ENCODE results near the gene CHGA.

The CHGA gene

GRCh38 chr14:92941531-92941930, 18.6 kb downstream of the CHGA start:
- DNase-seq, result no peak
- H3K27ac ChIP-seq, result no peak overlapping the region
- no peak for TF ChIP-seq CTCF (IDR thresholded peaks at IDR 0.05; ENCODE audit: low read depth, low read length, missing control alignments)
- in situ Hi-C loops (cut with HindIII; ENCODE audit: low pct_ligation_motif_present, low sequenced_read_pairs), result loop anchor here (25.0 kb wide), 1 partner anchor 196 kb away; no protein-coding TSS in a partner anchor
- H3K36me3 ChIP-seq (replicated peaks), result no peaks in the 10 kb centered on the region
- no peak overlapping the region for H3K4me3 ChIP-seq (ENCODE audit: low read depth, low read length)
- H3K27me3 ChIP-seq (replicated peaks), result no peaks in the 10 kb centered on the region

- H3K36me3 ChIP-seq (replicated peaks), result no peaks in the 10 kb centered on the region
- in situ Hi-C loops (cut with HindIII; ENCODE audit: low pct_ligation_motif_present, low sequenced_read_pairs), result loop anchor here (25.0 kb wide), 1 partner anchor 195 kb away; no protein-coding TSS in a partner anchor
- no peak for DNase-seq
- H3K4me3 ChIP-seq (ENCODE audit: low read depth, low read length), result no peak overlapping the region
- TF ChIP-seq CTCF (IDR thresholded peaks at IDR 0.05; ENCODE audit: low read depth, low read length, missing control alignments), result no peak
- no peak overlapping the region for H3K27ac ChIP-seq
- H3K27me3 ChIP-seq (replicated peaks), result no peaks in the 10 kb centered on the region
Observed at GRCh38 chr14:92942136-92942535, 19.2 kb downstream of the CHGA start.

- TF ChIP-seq CTCF (IDR thresholded peaks at IDR 0.05; ENCODE audit: low read depth, low read length, missing control alignments), result no peak
- no peak for DNase-seq
- no peak overlapping the region for H3K4me3 ChIP-seq (ENCODE audit: low read depth, low read length)
- in situ Hi-C loops (cut with HindIII; ENCODE audit: low pct_ligation_motif_present, low sequenced_read_pairs), result loop anchor here (25.0 kb wide), 1 partner anchor 195 kb away; no protein-coding TSS in a partner anchor
- no peaks in the 10 kb centered on the region for H3K27me3 ChIP-seq (replicated peaks)
- H3K36me3 ChIP-seq (replicated peaks), result no peaks in the 10 kb centered on the region
- H3K27ac ChIP-seq, result no peak overlapping the region
Observed at GRCh38 chr14:92942576-92942975, 19.6 kb downstream of the CHGA start.

GRCh38 chr14:92942976-92943710, 20.2 kb downstream of the CHGA start:
- no peak overlapping the region for H3K27ac ChIP-seq
- DNase-seq, result no peak

GRCh38 chr14:92943855-92944570, 21.1 kb downstream of the CHGA start:
- Histone ChIP-seq H3K36me3 (replicated peaks) (no peaks in the 10 kb centered on the region), H3K4me3 (ENCODE audit: low read depth, low read length) (no peak overlapping the region), H3K27me3 (replicated peaks) (no peaks in the 10 kb centered on the region), H3K27ac (no peak overlapping the region)
- no peak for TF ChIP-seq CTCF (IDR thresholded peaks at IDR 0.05; ENCODE audit: low read depth, low read length, missing control alignments)
- DNase-seq, result no peak
- in situ Hi-C loops (cut with HindIII; ENCODE audit: low pct_ligation_motif_present, low sequenced_read_pairs), result loop anchor here (25.0 kb wide), 1 partner anchor 193 kb away; no protein-coding TSS in a partner anchor

More at GRCh38 chr14:92942976-92943710, 20.2 kb downstream of the CHGA start:
- TF ChIP-seq CTCF (IDR thresholded peaks at IDR 0.05; ENCODE audit: low read depth, low read length, missing control alignments), result no peak
- Histone ChIP-seq H3K4me3 (ENCODE audit: low read depth, low read length) (no peak overlapping the region), H3K36me3 (replicated peaks) (no peaks in the 10 kb centered on the region), H3K27me3 (replicated peaks) (no peaks in the 10 kb centered on the region)
- in situ Hi-C loops (cut with HindIII; ENCODE audit: low pct_ligation_motif_present, low sequenced_read_pairs), result loop anchor here (25.0 kb wide), 1 partner anchor 194 kb away; no protein-coding TSS in a partner anchor

All from brain microvascular endothelial cell (primary cell).